Bronchial epithelial cell (primary cell): ENCODE results near the gene KTI12. TPM values are rescaled to one million over a fixed set of nuclear protein-coding genes. Genes with fewer than 3 reads are reported as not detected.
"Not testable (repeated sequence)": the region's sequence is repeated elsewhere in the genome, so short reads cannot be mapped to it uniquely, and the experiment has no call there.

Experiments used
- DNase-seq: peaks from one replicate; pipeline ENCODE4 v3.0.0-alpha.2; 2010; ENCODE audit warnings: low read depth
- FAIRE-seq: peaks from 2 replicates; lab custom pipeline; 2011; peaks lifted over from hg19 to GRCh38; lab: Jason Lieb, UNC
- H3K27me3 ChIP-seq: 2 replicates; pipeline ENCODE4 v1.5.1; 2011; ENCODE audit warnings: low read length; ENCODE audit not compliant: control insufficient read depth, insufficient read depth
- H3K36me3 ChIP-seq: 2 replicates; pipeline ENCODE4 v1.5.1; 2011; ENCODE audit warnings: low read length; ENCODE audit not compliant: control insufficient read depth, insufficient read depth
- H3K4me3 ChIP-seq: 2 replicates; pipeline ENCODE4 v1.5.1; 2011; ENCODE audit warnings: mild to moderate bottlenecking, low read depth, low read length, control low read depth
- CTCF ChIP-seq: IDR thresholded peaks from 2 replicates; pipeline ENCODE4 v1.5.1; 2011; ENCODE audit warnings: mild to moderate bottlenecking, moderate library complexity, low read length, control low read depth, inconsistent platforms; ENCODE audit not compliant: insufficient read depth, severe bottlenecking
- total RNA-seq: library from RNA; depleted of rRNA; stranded (reverse); fragments of >200 nt; gene quantifications from 2 replicates; pipeline ENCODE4 v1.2.1, GENCODE V29; 2014

Gene KTI12, protein sequence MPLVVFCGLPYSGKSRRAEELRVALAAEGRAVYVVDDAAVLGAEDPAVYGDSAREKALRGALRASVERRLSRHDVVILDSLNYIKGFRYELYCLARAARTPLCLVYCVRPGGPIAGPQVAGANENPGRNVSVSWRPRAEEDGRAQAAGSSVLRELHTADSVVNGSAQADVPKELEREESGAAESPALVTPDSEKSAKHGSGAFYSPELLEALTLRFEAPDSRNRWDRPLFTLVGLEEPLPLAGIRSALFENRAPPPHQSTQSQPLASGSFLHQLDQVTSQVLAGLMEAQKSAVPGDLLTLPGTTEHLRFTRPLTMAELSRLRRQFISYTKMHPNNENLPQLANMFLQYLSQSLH
- 5.6 and 10.0 TPM in 2 replicates for total RNA-seq

DNA sequence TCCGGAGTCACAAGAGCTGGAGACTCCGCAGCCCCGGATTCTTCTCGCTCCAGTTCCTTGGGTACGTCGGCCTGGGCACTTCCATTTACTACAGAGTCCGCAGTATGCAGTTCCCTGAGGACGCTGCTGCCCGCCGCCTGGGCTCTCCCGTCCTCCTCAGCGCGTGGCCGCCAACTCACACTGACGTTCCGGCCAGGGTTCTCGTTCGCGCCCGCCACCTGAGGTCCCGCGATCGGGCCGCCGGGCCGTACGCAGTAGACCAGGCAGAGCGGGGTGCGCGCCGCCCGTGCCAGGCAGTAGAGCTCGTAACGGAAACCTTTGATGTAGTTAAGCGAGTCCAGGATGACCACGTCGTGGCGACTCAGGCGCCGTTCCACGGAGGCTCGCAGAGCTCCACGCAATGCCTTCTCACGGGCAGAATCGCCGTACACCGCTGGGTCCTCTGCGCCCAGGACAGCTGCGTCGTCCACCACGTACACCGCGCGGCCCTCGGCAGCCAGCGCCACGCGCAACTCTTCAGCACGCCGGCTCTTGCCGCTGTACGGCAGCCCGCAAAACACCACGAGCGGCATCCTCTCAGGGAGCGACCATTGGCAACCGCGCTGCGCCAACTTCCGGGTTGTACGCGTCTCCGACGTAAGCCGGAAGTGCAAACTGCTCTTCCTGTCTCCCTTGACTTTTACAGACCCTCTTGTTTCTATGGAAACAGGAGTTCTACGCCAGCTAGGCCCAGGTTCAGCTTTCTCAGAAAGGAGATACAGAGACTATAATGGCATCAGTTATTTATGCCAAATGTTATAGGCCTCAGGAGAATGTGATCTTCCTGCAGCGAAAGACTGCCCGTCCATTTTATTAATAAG, at the start of gene KTI12:
Gene KTI12 (minus strand): TSS at position 621 of the 860 bp plus-strand sequence. CDS start 49 bp downstream, at position 572.
- Histone ChIP-seq H3K4me3 (peak within 1 kb of the TSS; percentile 77), H3K27me3 (no peaks in the 10 kb centered on the region), H3K36me3 (peaks cover 2% of the 10 kb centered on the region)
- DNase-seq (peak; percentile 75), FAIRE-seq (no peak)
- TF ChIP-seq CTCF, result no peak

- Histone ChIP-seq H3K36me3 (peaks cover 5% of the 10 kb centered on the region), H3K4me3 (no peak overlapping the region), H3K27me3 (no peaks in the 10 kb centered on the region)
- no peak for DNase-seq
- no peak for FAIRE-seq
- no peak for TF ChIP-seq CTCF
These were observed 46.4 kb upstream of the KTI12 start for GRCh38 chr1:52080014-52080415.

- H3K36me3 ChIP-seq, H3K27me3 ChIP-seq, H3K4me3 ChIP-seq, DNase-seq, FAIRE-seq: not testable (repeated sequence)
These were observed 43.7 kb upstream of the KTI12 start for GRCh38 chr1:52077277-52077676.

- DNase-seq (no peak), FAIRE-seq (no peak)
- no peak overlapping the region for H3K4me3 ChIP-seq
- no peaks in the 10 kb centered on the region for H3K27me3 ChIP-seq
- H3K36me3 ChIP-seq, result peaks cover 4% of the 10 kb centered on the region
- TF ChIP-seq CTCF, result no peak
These were observed 38.7 kb upstream of the KTI12 start for GRCh38 chr1:52072291-52072690.

DNA sequence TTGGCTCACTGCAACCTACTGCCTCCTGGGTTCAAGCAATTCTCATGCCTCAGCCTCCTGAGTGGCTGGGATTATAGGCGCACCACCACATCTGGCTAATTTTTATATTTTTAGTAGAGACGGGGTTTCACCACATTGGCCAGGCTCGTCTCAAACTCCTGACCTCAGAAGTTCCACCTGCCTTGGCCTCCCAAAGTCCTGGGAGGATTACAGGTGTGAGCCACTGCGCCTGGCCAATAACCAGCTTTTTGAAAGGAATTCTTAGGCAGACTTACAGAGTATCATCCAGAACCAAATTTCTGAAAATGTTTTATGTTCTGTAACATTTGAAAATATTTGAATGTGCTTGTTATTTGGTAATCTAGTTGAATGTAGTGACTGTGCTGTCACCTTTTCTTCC, 37.1 kb upstream of the KTI12 start:
- TF ChIP-seq CTCF, result no peak
- Histone ChIP-seq H3K36me3 (peaks cover 4% of the 10 kb centered on the region), H3K4me3 (no peak overlapping the region), H3K27me3 (no peaks in the 10 kb centered on the region)
- no peak for FAIRE-seq
- no peak for DNase-seq

GRCh38 chr1:52063192-52063591, 29.6 kb upstream of the KTI12 start:
- no peak for TF ChIP-seq CTCF
- DNase-seq (no peak), FAIRE-seq (no peak)
- H3K4me3 ChIP-seq, result no peak overlapping the region
- H3K36me3 ChIP-seq, result peaks cover 26% of the 10 kb centered on the region
- no peaks in the 10 kb centered on the region for H3K27me3 ChIP-seq
